ENCODE measurements around the gene PRKN.

Gene PRKN

DNA sequence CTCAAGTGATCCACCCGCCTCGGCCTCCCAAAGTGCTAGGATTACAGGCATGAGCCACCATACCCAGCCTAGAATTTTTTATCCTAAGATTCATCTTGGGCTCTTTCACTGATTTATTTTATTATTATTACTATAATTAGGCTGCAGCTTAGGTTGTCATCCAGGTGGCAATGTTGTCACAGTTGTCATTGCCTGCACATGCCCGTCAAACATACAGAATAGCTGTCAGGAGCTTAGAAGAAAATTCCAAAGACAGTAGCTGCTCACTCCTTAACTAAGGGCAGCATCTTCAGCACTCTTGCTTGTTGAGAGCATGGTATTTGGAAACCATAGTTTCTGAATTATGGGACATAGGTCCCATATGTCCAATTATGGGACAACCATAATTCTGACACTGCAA lies 1118.8 kb downstream of the PRKN start:
- TF ChIP-seq, protein P1, sequence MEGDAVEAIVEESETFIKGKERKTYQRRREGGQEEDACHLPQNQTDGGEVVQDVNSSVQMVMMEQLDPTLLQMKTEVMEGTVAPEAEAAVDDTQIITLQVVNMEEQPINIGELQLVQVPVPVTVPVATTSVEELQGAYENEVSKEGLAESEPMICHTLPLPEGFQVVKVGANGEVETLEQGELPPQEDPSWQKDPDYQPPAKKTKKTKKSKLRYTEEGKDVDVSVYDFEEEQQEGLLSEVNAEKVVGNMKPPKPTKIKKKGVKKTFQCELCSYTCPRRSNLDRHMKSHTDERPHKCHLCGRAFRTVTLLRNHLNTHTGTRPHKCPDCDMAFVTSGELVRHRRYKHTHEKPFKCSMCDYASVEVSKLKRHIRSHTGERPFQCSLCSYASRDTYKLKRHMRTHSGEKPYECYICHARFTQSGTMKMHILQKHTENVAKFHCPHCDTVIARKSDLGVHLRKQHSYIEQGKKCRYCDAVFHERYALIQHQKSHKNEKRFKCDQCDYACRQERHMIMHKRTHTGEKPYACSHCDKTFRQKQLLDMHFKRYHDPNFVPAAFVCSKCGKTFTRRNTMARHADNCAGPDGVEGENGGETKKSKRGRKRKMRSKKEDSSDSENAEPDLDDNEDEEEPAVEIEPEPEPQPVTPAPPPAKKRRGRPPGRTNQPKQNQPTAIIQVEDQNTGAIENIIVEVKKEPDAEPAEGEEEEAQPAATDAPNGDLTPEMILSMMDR (IDR thresholded peaks at IDR 0.05; ENCODE audit: low read depth, low read length, missing control alignments), result no peak
- no peak for DNase-seq (ENCODE audit: low read depth)
- H3K4me3 ChIP-seq (ENCODE audit: low read depth, low read length), result no peak overlapping the region

DNA sequence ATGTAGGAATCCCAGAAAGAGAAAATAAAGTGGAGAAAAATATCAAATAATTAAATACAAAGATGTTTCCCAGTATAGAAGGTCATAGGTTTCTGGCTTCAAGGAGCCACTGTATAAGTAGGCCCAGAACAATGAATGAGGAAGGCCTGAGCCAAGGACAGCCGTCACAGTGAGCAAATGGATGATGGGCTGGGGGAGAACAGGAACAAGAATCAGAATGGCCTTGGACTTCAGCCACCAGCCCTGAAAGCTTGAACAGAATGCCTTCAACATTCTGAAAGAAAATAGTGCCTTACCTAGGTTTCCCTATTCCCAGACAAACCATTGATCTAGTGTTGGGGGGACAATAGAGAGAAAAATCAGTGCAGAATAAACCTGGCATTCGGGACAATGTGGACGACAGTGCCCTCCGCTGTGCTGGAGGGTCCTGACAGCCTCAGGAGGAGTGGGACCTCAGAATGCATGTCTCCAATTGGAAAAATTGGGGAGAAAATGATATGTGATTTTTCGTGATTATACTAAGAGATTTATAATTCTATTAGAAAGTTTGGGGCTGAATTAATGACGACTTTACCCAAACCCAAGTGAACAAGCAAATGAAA lies 1119.8 kb downstream of the PRKN start:
- no peak for DNase-seq (ENCODE audit: low read depth)
- TF ChIP-seq, protein P1 (IDR thresholded peaks at IDR 0.05; ENCODE audit: low read depth, low read length, missing control alignments), result no peak

DNA sequence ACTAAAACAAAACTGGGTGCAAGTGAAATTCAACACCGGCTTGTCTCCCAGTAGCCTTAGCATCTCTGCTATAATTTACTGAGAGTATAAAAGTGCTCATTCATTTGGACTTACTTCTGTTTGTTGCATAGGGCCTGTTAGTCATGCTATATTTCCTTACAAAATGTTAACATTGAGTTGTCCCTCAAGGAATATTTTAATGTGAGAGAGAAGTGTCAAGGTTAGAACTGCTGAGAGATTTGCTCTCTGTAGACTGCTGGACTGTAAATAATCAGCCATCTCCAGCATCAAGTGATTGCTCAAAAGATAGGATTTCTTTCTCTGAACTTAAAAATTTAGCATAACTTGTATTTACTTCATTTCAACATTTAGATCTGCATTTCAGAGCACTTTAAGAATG lies 1125.2 kb downstream of the PRKN start:
- TF ChIP-seq, protein P1 (IDR thresholded peaks at IDR 0.05; ENCODE audit: low read depth, low read length, missing control alignments), result no peak
- DNase-seq (ENCODE audit: low read depth), result no peak
- no peak overlapping the region for H3K4me3 ChIP-seq (ENCODE audit: low read depth, low read length)

More for the DNA sequence above, 1119.8 kb downstream of the PRKN start:
- H3K4me3 ChIP-seq (ENCODE audit: low read depth, low read length), result no peak overlapping the region

DNA sequence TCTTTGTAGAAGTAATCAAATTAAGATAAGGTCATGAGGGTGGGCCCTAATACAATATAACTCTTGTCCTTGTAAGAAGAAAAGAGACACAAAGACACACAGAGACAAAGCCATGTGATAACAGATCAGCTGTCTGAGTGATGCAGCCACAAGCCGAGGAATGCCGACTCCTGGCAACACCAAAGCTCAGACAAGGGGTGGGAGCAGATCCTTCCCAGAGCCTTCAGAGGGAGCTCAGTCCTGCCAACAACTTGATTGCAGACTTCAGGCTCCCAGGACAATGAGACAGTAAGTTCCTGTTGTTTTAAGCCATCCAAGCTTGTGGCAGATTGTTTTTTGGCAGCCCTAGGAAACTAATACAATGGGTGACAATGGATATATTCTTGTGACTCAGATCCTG lies 1128.7 kb downstream of the PRKN start:
- TF ChIP-seq, protein P1 (IDR thresholded peaks at IDR 0.05; ENCODE audit: low read depth, low read length, missing control alignments), result no peak
- no peak overlapping the region for H3K4me3 ChIP-seq (ENCODE audit: low read depth, low read length)
- no peak for DNase-seq (ENCODE audit: low read depth)

DNA sequence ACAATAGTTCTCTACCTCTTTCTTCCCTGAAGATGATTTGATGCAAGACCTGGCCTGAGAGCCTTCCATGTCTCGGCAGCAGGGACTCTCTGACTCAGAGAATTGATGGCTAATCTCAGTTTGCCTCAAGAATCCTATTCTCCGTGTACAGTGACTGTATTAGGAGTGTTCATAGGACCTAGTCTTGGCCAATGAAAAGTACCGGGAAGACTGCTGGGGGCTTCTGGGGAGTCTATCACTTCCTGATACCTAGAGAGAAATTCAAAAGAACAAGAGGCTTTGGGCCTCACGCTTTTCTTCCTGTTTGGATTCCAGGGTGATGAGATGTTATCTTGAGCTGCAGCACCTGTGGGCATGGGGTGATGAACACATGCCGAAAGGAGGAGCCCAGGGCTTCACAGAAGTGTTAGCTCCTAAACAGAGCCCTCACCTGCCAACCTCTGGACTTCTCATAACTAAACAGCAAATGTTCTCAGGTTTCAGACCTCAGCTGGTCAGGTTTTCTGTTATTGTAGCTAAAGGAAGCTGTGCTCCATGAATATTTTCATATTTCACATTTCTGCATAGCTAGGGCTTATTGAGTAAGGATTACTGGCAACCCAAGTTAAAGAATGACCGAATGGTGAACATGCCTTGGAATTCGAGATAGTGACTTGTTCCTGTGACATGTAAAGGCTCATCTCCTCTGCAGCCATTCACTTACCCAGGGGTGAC lies 1130.6 kb downstream of the PRKN start:
- DNase-seq (ENCODE audit: low read depth), result no peak
- no peak overlapping the region for H3K4me3 ChIP-seq (ENCODE audit: low read depth, low read length)
- TF ChIP-seq, protein P1 (IDR thresholded peaks at IDR 0.05; ENCODE audit: low read depth, low read length, missing control alignments), result no peak

DNA sequence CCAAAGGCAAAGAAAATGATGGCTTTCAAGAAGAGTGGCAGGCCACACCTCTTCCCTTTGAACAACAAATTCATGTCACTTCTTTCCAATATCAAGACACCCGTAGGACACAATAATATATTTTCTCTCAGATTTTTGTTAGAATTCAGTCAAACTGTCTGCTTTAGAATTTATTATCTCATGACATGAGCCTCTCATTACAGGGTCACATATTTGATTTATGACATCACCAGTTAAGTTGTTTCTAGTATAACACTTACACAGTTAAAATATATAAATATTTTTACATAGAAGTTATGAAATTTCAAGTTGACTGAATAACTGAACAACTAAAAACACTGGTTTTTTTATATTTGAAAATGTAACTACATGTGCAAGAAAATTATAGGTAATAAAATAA lies 1133.2 kb downstream of the PRKN start:
- TF ChIP-seq, protein P1 (IDR thresholded peaks at IDR 0.05; ENCODE audit: low read depth, low read length, missing control alignments), result no peak
- DNase-seq (ENCODE audit: low read depth), result no peak
- no peak overlapping the region for H3K4me3 ChIP-seq (ENCODE audit: low read depth, low read length)

All from GM12864 (cell line).